HepG2 (cell line): ENCODE results near the gene ARMC10. TPM values are rescaled to one million over a fixed set of nuclear protein-coding genes. Genes with fewer than 3 reads are reported as not detected.
A peak's percentile ranks its signal among the peaks of the same experiment; 100 is the strongest.

Experiments used
- ATF1 ChIP-seq: IDR thresholded peaks from 2 replicates; pipeline ENCODE4 v1.6.1; 2016; ENCODE audit warnings: mild to moderate bottlenecking, control low read depth
- CC2D1A ChIP-seq: sonication (generic); formaldehyde crosslinking; IDR thresholded peaks from 2 replicates; pipeline ENCODE4 v1.8.1; 2023; ENCODE audit warnings: mild to moderate bottlenecking, missing genetic modification reagents
- CREB1 ChIP-seq, 2 experiments: fragments of 450-650 bp in 1 of 2; IDR thresholded peaks; 2 replicates each; pipeline ENCODE4 v1.6.1; 2016 to 2017; ENCODE audit warnings: control low read depth in 1 of 2, mild to moderate bottlenecking in 1 of 2, missing compliant biosample characterization in 1 of 2, missing genetic modification characterization in 1 of 2
- E2F1 ChIP-seq: sonication (generic); formaldehyde crosslinking; IDR thresholded peaks from 2 replicates; pipeline ENCODE4 v1.5.0; 2020; ENCODE audit warnings: missing genetic modification reagents
- KAT2B ChIP-seq: fragments of 150-350 bp; IDR thresholded peaks from 2 replicates; pipeline ENCODE4 v1.6.1; 2014; ENCODE audit warnings: low read depth, low read length, borderline replicate concordance
- MATR3 ChIP-seq: sonication (generic); formaldehyde crosslinking; IDR thresholded peaks from 2 replicates; pipeline ENCODE4 v1.4.0; 2020; ENCODE audit warnings: missing genetic modification reagents
- MED1 ChIP-seq: sonication (generic); formaldehyde crosslinking; IDR thresholded peaks from 2 replicates; pipeline ENCODE4 v1.4.0; 2020; ENCODE audit warnings: missing genetic modification reagents
- MXD3 ChIP-seq: IDR thresholded peaks from 2 replicates; pipeline ENCODE4 v1.6.1; 2016; ENCODE audit warnings: mild to moderate bottlenecking, missing biosample characterization, missing genetic modification reagents
- NFIB ChIP-seq: sonication (generic); formaldehyde crosslinking; IDR thresholded peaks from 2 replicates; pipeline ENCODE4 v1.9.0; 2021; ENCODE audit warnings: missing genetic modification reagents, mild to moderate bottlenecking, borderline replicate concordance
- NFKB2 ChIP-seq: sonication (generic); formaldehyde crosslinking; IDR thresholded peaks from 2 replicates; pipeline ENCODE4 v1.4.0; 2020; ENCODE audit warnings: missing genetic modification reagents, borderline replicate concordance
- PBX3 ChIP-seq: sonication (generic); formaldehyde crosslinking; IDR thresholded peaks from 2 replicates; pipeline ENCODE4 v1.8.1; 2023; ENCODE audit warnings: missing genetic modification reagents, inconsistent platforms, borderline replicate concordance
- PCBP1 ChIP-seq: fragments of 200-400 bp; formaldehyde crosslinking; IDR thresholded peaks from 2 replicates; pipeline ENCODE4 v1.6.1; 2017; ENCODE audit warnings: mild to moderate bottlenecking, low read depth, low read length, borderline replicate concordance
- PHB2 ChIP-seq: fragments of 450-650 bp; IDR thresholded peaks from 2 replicates; pipeline ENCODE4 v1.6.1; 2018; ENCODE audit not compliant: partially characterized antibody
- TEAD2 ChIP-seq: sonication (generic); formaldehyde crosslinking; IDR thresholded peaks from 2 replicates; pipeline ENCODE4 v1.9.0; 2021; ENCODE audit warnings: missing genetic modification reagents
- TEF ChIP-seq: sonication (generic); formaldehyde crosslinking; IDR thresholded peaks from 2 replicates; pipeline ENCODE4 v1.5.0; 2020; ENCODE audit warnings: missing genetic modification reagents
- UBTF ChIP-seq: sonication (generic); formaldehyde crosslinking; IDR thresholded peaks from 2 replicates; pipeline ENCODE4 v1.4.0; 2020; ENCODE audit warnings: mild to moderate bottlenecking, missing genetic modification reagents
- ZBTB26 ChIP-seq: IDR thresholded peaks from 2 replicates; pipeline ENCODE4 v1.6.1; 2016; ENCODE audit warnings: missing compliant biosample characterization, missing genetic modification reagents, borderline replicate concordance
- ZNF232 ChIP-seq: sonication (generic); formaldehyde crosslinking; IDR thresholded peaks from 2 replicates; pipeline ENCODE4 v1.4.0; 2020; ENCODE audit warnings: missing genetic modification reagents, borderline replicate concordance
- ZNF33A ChIP-seq: sonication (generic); formaldehyde crosslinking; IDR thresholded peaks from 2 replicates; pipeline ENCODE4 v1.5.1; 2020; ENCODE audit warnings: missing genetic modification reagents, mild to moderate bottlenecking, moderate library complexity, borderline replicate concordance
- ZNF343 ChIP-seq: sonication (generic); formaldehyde crosslinking; IDR thresholded peaks from 2 replicates; pipeline ENCODE4 v1.4.0; 2020; ENCODE audit warnings: mild to moderate bottlenecking, missing genetic modification reagents
- ZNF562 ChIP-seq: sonication (generic); formaldehyde crosslinking; IDR thresholded peaks from 2 replicates; pipeline ENCODE4 v1.8.0; 2022; ENCODE audit warnings: missing genetic modification reagents, borderline replicate concordance
- ZNF652 ChIP-seq: IDR thresholded peaks from 2 replicates; pipeline ENCODE4 v1.6.1; 2016; ENCODE audit warnings: low read depth, borderline replicate concordance
- polyA plus RNA-seq, 8 experiments: library from polyadenylated mRNA; depleted of rRNA in 3 of 8; stranded (reverse) in 7 of 8; unstranded in 1 of 8; fragments of >200 nt; fragmentation: Illumina TruSeq in 4 of 8; extraction: Trizol in 4 of 8; gene quantifications; 2 replicates each; pipeline versions ENCODE4 v1.2.1 to v1.2.3, GENCODE V29; 2011 to 2016; ENCODE audit warnings: low read depth in 4 of 8, missing spikeins in 1 of 8, mixed read lengths in 1 of 8; ENCODE audit not compliant: insufficient read depth in 1 of 8
- total RNA-seq, 5 experiments: library from RNA; depleted of rRNA; stranded (reverse); fragments of >200 nt; fragmentation: Illumina TruSeq; extraction: Trizol; gene quantifications; 2 replicates each; pipeline ENCODE4 v1.2.3, GENCODE V29; 2016; ENCODE audit warnings: low read depth in 1 of 5

Gene ARMC10
- total and polyA plus RNA-seq, 2 of the 13 experiments (the other 11 are each of a cell fraction or from before 2014, with no cell fraction given): 11.3 to 23.7 TPM

- TF ChIP-seq ZNF562: no peak
- TF ChIP-seq ZBTB26 (CRISPR knock-in tag): no peak; the same call in 1 of the 2 replicates
- TF ChIP-seq PHB2: no peak
- TF ChIP-seq E2F1: 0 out of 2 replicates have a peak, but pooled peaks have one; percentile 65
- TF ChIP-seq TEAD2 (CRISPR knock-in tag): no peak
- TF ChIP-seq ZNF33A (CRISPR knock-in tag): no peak
- peak; percentile 53; the same call in 1 of the 2 replicates for TF ChIP-seq ZNF232 (CRISPR knock-in tag)
- peak; percentile 71; the same call in 1 of the 2 replicates for TF ChIP-seq NFKB2 (CRISPR knock-in tag)
- no peak for TF ChIP-seq CREB1 (IDR thresholded peaks at IDR 0.05)
- TF ChIP-seq CREB1 (CRISPR knock-in tag; IDR thresholded peaks at IDR 0.05): no peak
- no peak for TF ChIP-seq TEF (CRISPR knock-in tag)
- TF ChIP-seq MXD3 (CRISPR knock-in tag): peak; percentile 48; the same call in 1 of the 2 replicates
- TF ChIP-seq ATF1: no peak
- TF ChIP-seq ZNF652 (CRISPR knock-in tag): no peak
- TF ChIP-seq MED1 (CRISPR knock-in tag): peak; percentile 52
- 0 out of 2 replicates have a peak, but pooled peaks have one; percentile 29 for TF ChIP-seq PBX3 (CRISPR knock-in tag)
- no peak for TF ChIP-seq NFIB
- TF ChIP-seq KAT2B: no peak
- TF ChIP-seq ZNF343: 0 out of 2 replicates have a peak, but pooled peaks have one; percentile 49
- no peak for TF ChIP-seq CC2D1A (CRISPR knock-in tag)
- TF ChIP-seq PCBP1: no peak
- TF ChIP-seq UBTF (CRISPR knock-in tag): peak; percentile 80; the same call in 1 of the 2 replicates
- TF ChIP-seq MATR3 (CRISPR knock-in tag): no peak
These were observed at the start of gene ARMC10, which contains the start of gene FBXL13 (continued) for GRCh38 chr7:103074519-103075336.
